HG02884 (cell line): ENCODE results near the gene PDE4C.

Source experiments
- ATAC-seq: cut with Tn5 transposase; IDR thresholded peaks from one replicate; pipeline ENCODE4 v1.9.1; 2021; ENCODE audit warnings: mild to moderate bottlenecking, moderate library complexity; ENCODE audit not compliant: unreplicated experiment

PDE4C gene

GRCh38 chr19:18225702-18226468 lies at the start of gene PDE4C:
TSS of gene PDE4C (minus strand) at chr19:18226438. CDS start at chr19:18226415, 23 bp downstream.
- no peak for ATAC-seq

GRCh38 chr19:18274781-18275356 lies 48.6 kb upstream of the PDE4C start:
- ATAC-seq = no peak

- no peak for ATAC-seq
Measured at GRCh38 chr19:18274219-18274780, 48.1 kb upstream of the PDE4C start, which contains the start of gene IQCN. TSS of gene IQCN (minus strand) at chr19:18274452. CDS start at chr19:18269478, 4,974 bp downstream.

- ATAC-seq = no peak
Measured at GRCh38 chr19:18273561-18274218, 47.5 kb upstream of the PDE4C start.

- ATAC-seq = no peak
Measured at GRCh38 chr19:18271433-18271841, 45.2 kb upstream of the PDE4C start.

GRCh38 chr19:18270326-18270725 lies 44.1 kb upstream of the PDE4C start:
- no peak for ATAC-seq

- ATAC-seq = no peak
Measured at GRCh38 chr19:18269070-18269723, 43.0 kb upstream of the PDE4C start.

GRCh38 chr19:18266771-18267686 lies 40.8 kb upstream of the PDE4C start:
- ATAC-seq = no peak

- no peak for ATAC-seq
Measured at GRCh38 chr19:18265582-18265981, 39.3 kb upstream of the PDE4C start.

GRCh38 chr19:18264971-18265540 lies 38.8 kb upstream of the PDE4C start:
- no peak for ATAC-seq

- no peak for ATAC-seq
Measured at GRCh38 chr19:18264137-18264854, 38.1 kb upstream of the PDE4C start.

- ATAC-seq = no peak
Measured at GRCh38 chr19:18263324-18264136, 37.3 kb upstream of the PDE4C start.

- no peak for ATAC-seq
Measured at GRCh38 chr19:18262917-18263316, 36.7 kb upstream of the PDE4C start.

GRCh38 chr19:18262144-18262543 lies 35.9 kb upstream of the PDE4C start:
- no peak for ATAC-seq

GRCh38 chr19:18261474-18261873 lies 35.2 kb upstream of the PDE4C start:
- ATAC-seq = no peak

- no peak for ATAC-seq
Measured at GRCh38 chr19:18259893-18260292, 33.7 kb upstream of the PDE4C start.

- ATAC-seq = no peak
Measured at GRCh38 chr19:18257503-18258470, 31.5 kb upstream of the PDE4C start.
